Astrocyte (in vitro differentiated cells and primary cell): ENCODE data around the gene KATNB1.

Source experiments
- EZH2 ChIP-seq: IDR thresholded peaks from 2 replicates; pipeline ENCODE4 v1.6.1; 2012; ENCODE audit warnings: mild to moderate bottlenecking, low read length, inconsistent platforms; ENCODE audit not compliant: insufficient read depth
- TF ChIP-seq, protein P1 (sequence below): IDR thresholded peaks from 2 replicates; pipeline ENCODE4 v1.5.1; 2011; ENCODE audit warnings: low read depth, mild to moderate bottlenecking, inconsistent platforms, low read length, moderate library complexity; ENCODE audit not compliant: insufficient read depth

DNA sequence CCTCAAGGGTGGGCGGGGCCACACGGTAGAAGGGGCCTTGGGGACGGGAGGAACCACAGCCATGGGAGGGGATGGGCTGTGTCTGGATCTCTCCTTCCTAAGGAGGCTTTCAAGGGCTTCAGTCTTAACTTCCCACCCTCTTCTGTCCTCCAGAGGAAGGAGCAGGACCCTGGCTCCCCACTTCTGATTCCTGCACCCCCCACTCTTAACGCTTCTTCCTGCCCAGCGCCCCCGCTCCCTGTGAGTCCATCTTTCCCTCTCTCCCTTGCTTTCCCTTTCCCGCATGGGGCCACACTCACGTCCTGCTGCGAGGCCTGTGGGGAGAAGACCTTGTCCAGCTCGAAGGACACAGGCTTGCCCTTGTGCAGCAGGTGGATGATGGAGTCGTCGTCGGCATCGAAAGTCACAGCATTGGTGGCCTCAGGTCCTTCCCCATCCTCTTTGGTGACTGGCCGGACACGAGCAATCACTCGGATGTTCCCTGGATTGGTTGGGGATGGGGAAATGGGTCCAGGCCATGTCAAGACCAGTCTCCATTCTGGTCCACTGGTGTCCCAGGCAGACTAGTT, 29.7 kb downstream of the KATNB1 start:
- TF ChIP-seq, protein P1, sequence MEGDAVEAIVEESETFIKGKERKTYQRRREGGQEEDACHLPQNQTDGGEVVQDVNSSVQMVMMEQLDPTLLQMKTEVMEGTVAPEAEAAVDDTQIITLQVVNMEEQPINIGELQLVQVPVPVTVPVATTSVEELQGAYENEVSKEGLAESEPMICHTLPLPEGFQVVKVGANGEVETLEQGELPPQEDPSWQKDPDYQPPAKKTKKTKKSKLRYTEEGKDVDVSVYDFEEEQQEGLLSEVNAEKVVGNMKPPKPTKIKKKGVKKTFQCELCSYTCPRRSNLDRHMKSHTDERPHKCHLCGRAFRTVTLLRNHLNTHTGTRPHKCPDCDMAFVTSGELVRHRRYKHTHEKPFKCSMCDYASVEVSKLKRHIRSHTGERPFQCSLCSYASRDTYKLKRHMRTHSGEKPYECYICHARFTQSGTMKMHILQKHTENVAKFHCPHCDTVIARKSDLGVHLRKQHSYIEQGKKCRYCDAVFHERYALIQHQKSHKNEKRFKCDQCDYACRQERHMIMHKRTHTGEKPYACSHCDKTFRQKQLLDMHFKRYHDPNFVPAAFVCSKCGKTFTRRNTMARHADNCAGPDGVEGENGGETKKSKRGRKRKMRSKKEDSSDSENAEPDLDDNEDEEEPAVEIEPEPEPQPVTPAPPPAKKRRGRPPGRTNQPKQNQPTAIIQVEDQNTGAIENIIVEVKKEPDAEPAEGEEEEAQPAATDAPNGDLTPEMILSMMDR, result no peak
- no peak for TF ChIP-seq EZH2
